ENCODE measurements around the gene MIPOL1.

Gene MIPOL1

GRCh38 chr14:37597914-37598746, 400.4 kb downstream of the MIPOL1 start:
- DNase-seq (ENCODE audit: low read depth in 2 of 2), result no peak

GRCh38 chr14:37598747-37599506, 401.2 kb downstream of the MIPOL1 start:
- DNase-seq (ENCODE audit: low read depth in 2 of 2), result no peak

- no peak for DNase-seq (ENCODE audit: low read depth in 2 of 2)
Measured at GRCh38 chr14:37599507-37600368, 402.0 kb downstream of the MIPOL1 start.

GRCh38 chr14:37600880-37601741, 403.4 kb downstream of the MIPOL1 start:
- no peak for DNase-seq (ENCODE audit: low read depth in 2 of 2)

- no peak for DNase-seq (ENCODE audit: low read depth in 2 of 2)
Measured at GRCh38 chr14:37601865-37602264, 404.1 kb downstream of the MIPOL1 start.

Data from stimulated activated CD8-positive, alpha-beta memory T cell treated with anti-CD3 and anti-CD28 coated beads, Interleukin-2, amount 100 ng/mL, for 48 hours (primary cell).